GM21360 (cell line): Measurements from ENCODE around the gene LPIN1.
"Not testable (repeated sequence)": the region's sequence is repeated elsewhere in the genome, so short reads cannot be mapped to it uniquely, and the experiment has no call there.

Experiments
- ATAC-seq: cut with Tn5 transposase; IDR thresholded peaks from one replicate; pipeline ENCODE4 v1.9.1; 2021; ENCODE audit warnings: mild to moderate bottlenecking, moderate library complexity; ENCODE audit not compliant: unreplicated experiment

The LPIN1 gene

GRCh38 chr2:11713815-11714214 lies 32.6 kb upstream of the LPIN1 start:
- ATAC-seq, result no peak

- no peak for ATAC-seq
Observed at GRCh38 chr2:11715987-11716652, 30.3 kb upstream of the LPIN1 start.

GRCh38 chr2:11716689-11717321 lies 29.6 kb upstream of the LPIN1 start:
- no peak for ATAC-seq

GRCh38 chr2:11717623-11718022 lies 28.8 kb upstream of the LPIN1 start:
- ATAC-seq, result no peak

DNA sequence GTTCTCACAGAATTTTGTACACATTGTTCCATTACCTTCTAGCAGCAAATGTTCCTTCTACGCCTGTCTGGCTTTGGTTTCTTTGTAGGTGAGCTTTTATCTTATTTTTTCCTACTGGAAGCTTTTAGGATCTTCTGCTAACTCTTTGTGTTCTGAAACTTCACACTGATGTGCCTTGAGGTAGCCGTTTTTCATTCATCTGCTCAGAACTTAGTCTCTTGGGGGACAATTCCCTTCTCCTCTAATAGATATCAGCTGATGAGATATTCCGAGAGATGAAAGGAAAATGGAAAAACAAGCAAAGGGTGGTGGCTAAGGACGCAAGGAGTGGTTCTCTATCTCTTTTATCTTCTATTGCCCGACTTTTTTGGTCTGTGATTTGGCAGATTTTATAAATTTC lies 27.8 kb upstream of the LPIN1 start:
- ATAC-seq, result no peak

DNA sequence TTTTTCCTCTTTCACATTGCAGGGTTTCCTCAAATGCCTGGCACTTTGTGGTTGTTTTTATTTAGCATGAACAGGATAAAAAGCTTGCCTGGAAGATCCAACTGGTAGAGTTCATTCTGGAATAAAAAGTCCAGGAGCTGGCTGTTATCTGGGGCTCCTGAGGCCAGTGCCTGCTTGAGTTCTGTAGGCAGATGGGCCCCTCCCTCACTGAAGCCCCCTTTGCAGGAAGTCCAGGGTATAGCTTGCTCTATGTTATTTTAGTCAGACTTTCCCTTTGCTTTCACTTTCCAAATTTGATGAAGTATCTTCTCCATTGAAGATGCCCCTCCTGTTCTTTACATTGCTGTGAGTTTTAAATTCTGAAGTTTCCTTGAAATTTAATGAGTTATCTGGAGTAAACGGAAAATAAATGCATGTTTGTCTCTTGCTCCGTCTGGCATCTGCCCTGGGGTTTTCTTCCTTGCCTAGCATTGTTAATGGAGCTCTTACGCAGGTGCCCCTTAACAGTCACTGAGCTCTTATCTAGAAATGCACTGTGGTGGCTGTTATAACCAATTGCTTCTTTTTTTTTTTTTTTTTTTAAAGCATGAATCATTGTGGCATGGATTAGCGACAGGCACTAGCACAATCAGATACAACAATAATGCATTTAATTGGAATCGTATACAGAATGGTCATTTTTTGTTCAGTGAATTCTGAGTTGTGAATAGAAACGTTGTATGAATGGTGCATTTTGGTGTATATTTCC lies 27.0 kb upstream of the LPIN1 start:
- ATAC-seq, result no peak

GRCh38 chr2:11720752-11721151 lies 25.7 kb upstream of the LPIN1 start:
- ATAC-seq, result no peak

- no peak for ATAC-seq
Observed at GRCh38 chr2:11722292-11723060, 24.0 kb upstream of the LPIN1 start.

- no peak for ATAC-seq
Observed at GRCh38 chr2:11723061-11723371, 23.4 kb upstream of the LPIN1 start.

- ATAC-seq, result no peak
Observed at GRCh38 chr2:11724151-11724550, 22.3 kb upstream of the LPIN1 start.

DNA sequence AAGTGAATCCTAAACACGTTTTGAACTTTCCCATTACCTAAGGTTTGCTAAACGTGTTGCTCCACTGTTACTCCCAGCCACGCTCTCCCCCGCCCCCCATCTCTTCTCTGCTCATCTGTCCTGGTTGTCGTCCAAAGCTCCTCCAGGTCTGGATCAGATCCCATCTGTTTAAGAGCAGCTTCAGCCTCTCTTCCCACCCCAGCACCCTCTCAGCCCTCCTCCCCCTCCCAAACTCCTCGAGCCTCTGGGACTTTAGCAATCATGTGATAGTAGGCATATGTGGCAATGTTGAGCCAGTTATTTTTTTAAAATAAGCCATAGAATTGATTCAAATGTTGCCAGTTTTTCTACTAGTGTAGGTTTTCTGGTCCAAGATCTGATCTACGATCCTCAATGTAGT lies 20.0 kb upstream of the LPIN1 start:
- no peak for ATAC-seq

- no peak for ATAC-seq
Observed at GRCh38 chr2:11729362-11730212, 16.8 kb upstream of the LPIN1 start.

- ATAC-seq, result not testable (repeated sequence)
Observed at GRCh38 chr2:11731214-11731984, 15.0 kb upstream of the LPIN1 start.

- no peak for ATAC-seq
Observed at GRCh38 chr2:11732587-11732986, 13.8 kb upstream of the LPIN1 start.

- not testable (repeated sequence) for ATAC-seq
Observed at GRCh38 chr2:11737852-11738251, 8.6 kb upstream of the LPIN1 start.

DNA sequence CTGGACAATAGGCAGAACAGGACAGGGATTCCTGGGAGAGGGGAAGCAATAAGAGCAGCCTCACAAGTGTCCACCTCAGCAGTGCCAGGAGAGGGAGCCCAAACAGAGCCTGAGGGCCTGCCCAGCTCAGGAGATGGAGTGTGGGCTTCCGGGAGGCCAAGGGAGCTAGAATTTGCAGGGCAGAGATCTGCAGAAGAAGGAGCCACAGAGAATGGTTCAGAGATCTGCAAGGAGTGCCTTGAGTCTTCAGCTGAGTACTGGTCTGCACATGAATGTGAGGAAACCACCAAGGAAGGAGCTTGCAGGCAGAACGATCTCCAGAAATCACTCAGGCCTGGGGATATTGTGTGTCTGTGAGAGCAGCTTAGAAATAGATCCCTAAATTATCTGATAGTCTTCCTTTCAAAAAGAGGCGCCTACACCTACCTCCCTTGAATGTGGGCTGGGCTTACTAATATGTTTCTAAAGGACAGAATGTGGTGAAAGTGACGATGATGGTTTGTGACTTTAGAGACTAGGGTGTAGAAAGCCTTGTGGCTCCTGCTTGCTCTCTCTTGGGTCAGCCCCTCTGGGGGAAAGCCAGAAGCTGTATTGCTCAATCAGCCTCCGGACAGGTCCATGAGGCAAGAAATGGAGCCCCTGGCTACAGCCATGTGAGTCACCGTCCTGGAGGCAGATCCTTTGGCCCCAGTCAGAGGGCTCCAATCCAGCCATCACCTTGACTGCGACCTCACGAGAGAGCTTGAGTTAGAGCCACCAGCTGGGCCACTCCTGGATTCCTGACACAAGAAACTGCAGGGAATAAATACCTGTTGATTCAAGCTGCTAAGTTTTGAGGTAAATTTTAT lies 7.6 kb upstream of the LPIN1 start:
- peak; percentile 56 for ATAC-seq

- no peak for ATAC-seq
Observed at GRCh38 chr2:11740723-11741122, 5.7 kb upstream of the LPIN1 start.

GRCh38 chr2:11742317-11742701 lies 4.1 kb upstream of the LPIN1 start:
- ATAC-seq, result no peak
